Cardiac fibroblast (primary cell): Measurements from ENCODE around the gene NEURL1B.

ENCODE experiments used
- DNase-seq, 2 donors: peaks; one replicate each; pipeline versions ENCODE4 v3.0.0 to v3.0.0-alpha.2; 2010; ENCODE audit warnings: low read depth in 2 of 2
- H3K4me3 ChIP-seq, 2 donors: replicated peaks in 1 of 2; 1 replicate in 1 of 2; 2 replicates in 1 of 2; pipeline ENCODE4 v1.5.1; 2011; ENCODE audit warnings: low read depth in 2 of 2, low read length in 2 of 2, mild to moderate bottlenecking in 2 of 2, moderate library complexity in 1 of 2
- TF ChIP-seq, protein P1 (sequence below): IDR thresholded peaks from one replicate; pipeline ENCODE4 v1.5.1; 2011; ENCODE audit warnings: low read depth, mild to moderate bottlenecking, low read length, inconsistent platforms

The NEURL1B gene

GRCh38 chr5:172667786-172668593, 26.9 kb downstream of the NEURL1B start:
- TF ChIP-seq, protein P1, sequence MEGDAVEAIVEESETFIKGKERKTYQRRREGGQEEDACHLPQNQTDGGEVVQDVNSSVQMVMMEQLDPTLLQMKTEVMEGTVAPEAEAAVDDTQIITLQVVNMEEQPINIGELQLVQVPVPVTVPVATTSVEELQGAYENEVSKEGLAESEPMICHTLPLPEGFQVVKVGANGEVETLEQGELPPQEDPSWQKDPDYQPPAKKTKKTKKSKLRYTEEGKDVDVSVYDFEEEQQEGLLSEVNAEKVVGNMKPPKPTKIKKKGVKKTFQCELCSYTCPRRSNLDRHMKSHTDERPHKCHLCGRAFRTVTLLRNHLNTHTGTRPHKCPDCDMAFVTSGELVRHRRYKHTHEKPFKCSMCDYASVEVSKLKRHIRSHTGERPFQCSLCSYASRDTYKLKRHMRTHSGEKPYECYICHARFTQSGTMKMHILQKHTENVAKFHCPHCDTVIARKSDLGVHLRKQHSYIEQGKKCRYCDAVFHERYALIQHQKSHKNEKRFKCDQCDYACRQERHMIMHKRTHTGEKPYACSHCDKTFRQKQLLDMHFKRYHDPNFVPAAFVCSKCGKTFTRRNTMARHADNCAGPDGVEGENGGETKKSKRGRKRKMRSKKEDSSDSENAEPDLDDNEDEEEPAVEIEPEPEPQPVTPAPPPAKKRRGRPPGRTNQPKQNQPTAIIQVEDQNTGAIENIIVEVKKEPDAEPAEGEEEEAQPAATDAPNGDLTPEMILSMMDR, result no peak
- no peak overlapping the region for H3K4me3 ChIP-seq
- peak in 1 of 2 donors; percentile 27 for DNase-seq

GRCh38 chr5:172668594-172669071, 27.6 kb downstream of the NEURL1B start:
- DNase-seq, result no peak
- TF ChIP-seq, protein P1, result no peak
- no peak overlapping the region for H3K4me3 ChIP-seq

- H3K4me3 ChIP-seq, result no peak overlapping the region
- DNase-seq, result no peak
- TF ChIP-seq, protein P1, result no peak
These were observed 28.4 kb downstream of the NEURL1B start for GRCh38 chr5:172669386-172670004.

DNA sequence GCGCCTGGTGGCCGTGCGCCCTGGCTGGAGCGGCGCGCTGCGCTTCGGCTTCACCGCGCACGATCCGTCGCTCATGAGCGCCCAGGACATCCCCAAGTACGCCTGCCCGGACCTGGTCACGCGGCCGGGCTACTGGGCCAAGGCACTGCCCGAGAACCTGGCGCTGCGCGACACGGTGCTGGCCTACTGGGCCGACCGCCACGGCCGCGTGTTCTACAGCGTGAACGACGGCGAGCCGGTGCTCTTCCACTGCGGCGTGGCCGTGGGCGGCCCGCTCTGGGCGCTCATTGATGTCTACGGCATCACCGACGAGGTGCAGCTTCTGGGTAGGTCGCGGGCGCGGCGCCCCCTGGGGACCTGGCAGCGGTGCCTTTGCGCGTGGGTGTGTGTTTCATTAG, 28.9 kb downstream of the NEURL1B start:
- DNase-seq, result no peak
- no peak overlapping the region for H3K4me3 ChIP-seq
- TF ChIP-seq, protein P1, result no peak

DNA sequence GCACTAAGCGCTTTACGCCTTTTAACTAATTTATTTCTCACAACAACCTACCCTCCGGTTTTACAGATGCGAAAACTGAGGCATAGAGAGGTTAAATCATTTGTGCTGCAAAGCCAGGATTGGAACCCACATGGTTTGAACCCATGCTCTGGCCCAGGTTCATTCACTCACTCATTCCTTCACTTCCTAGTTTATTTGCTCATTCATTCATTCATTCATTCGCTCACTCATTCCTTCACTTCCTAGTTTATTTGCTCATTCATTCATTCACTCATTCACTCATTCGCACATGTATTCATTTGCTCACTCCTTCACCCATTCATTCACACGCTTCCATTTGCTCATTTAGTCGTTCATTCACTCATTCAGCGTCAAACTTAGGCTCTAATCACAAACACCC, 29.4 kb downstream of the NEURL1B start:
- no peak for DNase-seq
- TF ChIP-seq, protein P1, result no peak
- H3K4me3 ChIP-seq, result no peak overlapping the region

GRCh38 chr5:172671091-172671490, 30.0 kb downstream of the NEURL1B start:
- TF ChIP-seq, protein P1, result no peak
- DNase-seq, result no peak
- H3K4me3 ChIP-seq, result no peak overlapping the region
